KG1 (cell line): ENCODE measurements around the gene CCDC82.

Experiments used
- DNase-seq: peaks from one replicate; lab custom pipeline; 2025; lab: John Stamatoyannopoulos, UW

CCDC82 gene

GRCh38 chr11:96361778-96362177 is 27.9 kb downstream of the CCDC82 start:
- no peak for DNase-seq

GRCh38 chr11:96358321-96358720 is 31.4 kb downstream of the CCDC82 start:
- DNase-seq, result no peak

- no peak for DNase-seq
These were observed 31.9 kb downstream of the CCDC82 start for GRCh38 chr11:96357794-96358193.

GRCh38 chr11:96356848-96357247 is 32.9 kb downstream of the CCDC82 start:
- DNase-seq, result no peak

GRCh38 chr11:96342961-96343711 is 46.6 kb downstream of the CCDC82 start, which contains the start of gene MAML2:
Gene MAML2, minus strand, starts transcription at chr11:96343195. Its CDS starts 1,300 bp downstream, at chr11:96341895.
- DNase-seq, result peak; percentile 80

GRCh38 chr11:96342014-96342960 is 47.4 kb downstream of the CCDC82 start:
- no peak for DNase-seq

GRCh38 chr11:96341211-96342013 is 48.3 kb downstream of the CCDC82 start:
- DNase-seq, result no peak

- DNase-seq, result no peak
These were observed 49.2 kb downstream of the CCDC82 start for GRCh38 chr11:96340555-96340885.

GRCh38 chr11:96339706-96340554 is 49.8 kb downstream of the CCDC82 start:
- no peak for DNase-seq

- peak; percentile 70 for DNase-seq
These were observed 50.6 kb downstream of the CCDC82 start for GRCh38 chr11:96338910-96339705.

GRCh38 chr11:96337541-96338431 is 51.9 kb downstream of the CCDC82 start:
- no peak for DNase-seq

GRCh38 chr11:96335388-96335787 is 54.3 kb downstream of the CCDC82 start:
- no peak for DNase-seq

- DNase-seq, result no peak
These were observed 55.5 kb downstream of the CCDC82 start for GRCh38 chr11:96334219-96334618.

GRCh38 chr11:96333191-96333719 is 56.5 kb downstream of the CCDC82 start:
- no peak for DNase-seq

GRCh38 chr11:96332126-96332771 is 57.5 kb downstream of the CCDC82 start:
- DNase-seq, result no peak

- DNase-seq, result no peak
These were observed 58.0 kb downstream of the CCDC82 start for GRCh38 chr11:96331699-96332116.

GRCh38 chr11:96330511-96330859 is 59.2 kb downstream of the CCDC82 start:
- DNase-seq, result no peak

- DNase-seq, result no peak
These were observed 59.7 kb downstream of the CCDC82 start for GRCh38 chr11:96329855-96330510.
